Ovary (tissue), 3 donors: ENCODE data around the gene CPNE1.

Experiments used
- CTCF ChIP-seq, 3 donors: fragments of 450-650 bp in 2 of 3; fragments of 200-600 bp in 1 of 3; IDR thresholded peaks; one replicate each; pipeline versions ENCODE4 v1.5.1 to v1.8.0; 2016 to 2022; ENCODE audit warnings: antibody characterized with exemption in 3 of 3, mild to moderate bottlenecking in 1 of 3
- EP300 ChIP-seq: sonication (generic); formaldehyde crosslinking; IDR thresholded peaks from one replicate; pipeline ENCODE4 v1.6.1; 2017; ENCODE audit warnings: antibody characterized with exemption
- POLR2A ChIP-seq: fragments of 450-650 bp; IDR thresholded peaks from one replicate; pipeline ENCODE4 v1.6.1; 2017; ENCODE audit warnings: antibody characterized with exemption, mild to moderate bottlenecking, moderate library complexity
- donor health status: DM: no; HTN: no; CAD: no.

GRCh38 chr20:35583636-35584560 lies 80.8 kb downstream of the CPNE1 start:
- TF ChIP-seq CTCF (IDR thresholded peaks at IDR 0.05) (no peak), POLR2A (no peak), EP300 (no peak)
